Ascending aorta (tissue), 2 donors: ENCODE data around the gene CZIB. TPM values are rescaled to one million over a fixed set of nuclear protein-coding genes. Genes with fewer than 3 reads are reported as not detected.

Source experiments
- DNase-seq, 2 donors: peaks; one replicate each; pipeline ENCODE4 v3.0.0-alpha.2; 2019; ENCODE audit warnings: low spot score in 2 of 2
- H3K27ac ChIP-seq, 2 donors: fragments of 200-600 bp; sonication (generic); one replicate each; pipeline ENCODE4 v1.5.1; 2016 to 2017; ENCODE audit warnings: mild to moderate bottlenecking in 1 of 2
- H3K27me3 ChIP-seq: fragments of 200-600 bp; sonication (generic); one replicate; pipeline ENCODE4 v1.5.1; 2017
- H3K36me3 ChIP-seq, 2 donors: fragments of 200-600 bp; sonication (generic); one replicate each; pipeline ENCODE4 v1.5.1; 2016
- H3K4me1 ChIP-seq, 2 donors: fragments of 200-600 bp; sonication (generic); one replicate each; pipeline ENCODE4 v1.5.1; 2016 to 2017; ENCODE audit warnings: mild to moderate bottlenecking in 1 of 2
- H3K4me3 ChIP-seq, 2 donors: fragments of 200-600 bp; sonication (generic); one replicate each; pipeline ENCODE4 v1.5.1; 2016 to 2017; ENCODE audit warnings: mild to moderate bottlenecking in 1 of 2
- H3K9me3 ChIP-seq, 2 donors: fragments of 200-600 bp; sonication (generic); one replicate each; pipeline ENCODE4 v1.5.1; 2016
- intact Hi-C: fragments of 100-400 bp; cut with DNase I; formaldehyde crosslinking; loops from one replicate; pipeline ENCODE4 v1.15.1; 2023
- total RNA-seq: library from RNA; depleted of rRNA; stranded (reverse); fragments of >200 nt; gene quantifications from one replicate; pipeline ENCODE4 v1.1.0, GENCODE V29; 2016
- TF ChIP-seq, protein P1 (sequence below), 3 experiments: fragments of 200-600 bp in 2 of 3; fragments of 450-650 bp in 1 of 3; sonication (generic) in 2 of 3; IDR thresholded peaks; one replicate each; pipeline ENCODE4 v1.5.1; 2016 to 2019; ENCODE audit warnings: antibody characterized with exemption in 3 of 3, mild to moderate bottlenecking in 1 of 3, moderate library complexity in 1 of 3

CZIB gene
- 28.9 TPM for total RNA-seq

DNA sequence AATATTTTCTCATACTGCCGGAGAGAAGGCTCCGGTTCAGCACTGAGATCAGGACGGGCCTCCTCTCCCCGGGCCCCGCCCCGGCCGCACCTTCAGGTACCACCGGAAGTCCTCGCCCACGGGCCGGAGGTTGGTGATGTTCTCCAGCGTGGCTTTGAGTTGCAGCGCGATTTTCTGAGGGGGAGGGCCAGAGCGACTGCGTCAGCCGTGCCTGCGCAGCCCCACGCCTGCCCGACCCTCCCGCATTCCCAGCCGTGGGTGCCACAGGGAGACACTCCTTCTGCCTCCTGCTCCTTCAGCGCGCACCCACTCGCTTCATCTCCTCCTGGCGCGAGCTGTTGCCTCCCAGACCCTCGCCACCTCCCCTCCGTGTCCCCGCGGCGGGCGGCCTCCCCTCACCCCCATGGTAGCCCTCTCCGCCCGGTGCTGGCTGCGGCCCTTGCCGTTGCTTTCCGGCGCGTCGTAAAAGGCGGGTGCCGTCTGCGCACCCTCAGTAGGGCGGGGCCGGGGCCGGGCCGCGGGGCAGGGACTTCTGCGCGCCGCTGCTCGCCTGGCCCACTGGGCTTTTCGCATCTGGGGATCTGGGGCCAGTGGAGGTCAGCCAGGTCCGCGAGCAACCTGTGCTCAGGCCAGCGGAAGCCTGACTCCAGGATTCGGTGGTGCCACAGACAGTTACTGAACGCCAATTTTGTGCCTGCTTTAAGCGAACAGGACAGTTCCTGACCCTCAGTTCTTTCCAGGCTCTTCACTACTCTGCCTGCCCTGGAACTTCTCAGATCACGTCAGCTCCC, at the start of gene CZIB:
TSS of gene CZIB (minus strand) at position 464 of the 791 bp plus-strand sequence. CDS start at position 405, 59 bp downstream.
- Histone ChIP-seq H3K9me3 (no peaks in the 10 kb centered on the region), H3K36me3 (peaks cover 3 to 12% of the 10 kb centered on the region in 2 donors), H3K27me3 (no peaks in the 10 kb centered on the region), H3K27ac (peak within 1 kb of the TSS; percentile 91 to 98), H3K4me3 (peak within 1 kb of the TSS; percentile 72 to 88), H3K4me1 (peaks cover 3 to 12% of the 10 kb centered on the region in 2 donors)
- peak; percentile 65 to 96 for DNase-seq
- TF ChIP-seq, protein P1, sequence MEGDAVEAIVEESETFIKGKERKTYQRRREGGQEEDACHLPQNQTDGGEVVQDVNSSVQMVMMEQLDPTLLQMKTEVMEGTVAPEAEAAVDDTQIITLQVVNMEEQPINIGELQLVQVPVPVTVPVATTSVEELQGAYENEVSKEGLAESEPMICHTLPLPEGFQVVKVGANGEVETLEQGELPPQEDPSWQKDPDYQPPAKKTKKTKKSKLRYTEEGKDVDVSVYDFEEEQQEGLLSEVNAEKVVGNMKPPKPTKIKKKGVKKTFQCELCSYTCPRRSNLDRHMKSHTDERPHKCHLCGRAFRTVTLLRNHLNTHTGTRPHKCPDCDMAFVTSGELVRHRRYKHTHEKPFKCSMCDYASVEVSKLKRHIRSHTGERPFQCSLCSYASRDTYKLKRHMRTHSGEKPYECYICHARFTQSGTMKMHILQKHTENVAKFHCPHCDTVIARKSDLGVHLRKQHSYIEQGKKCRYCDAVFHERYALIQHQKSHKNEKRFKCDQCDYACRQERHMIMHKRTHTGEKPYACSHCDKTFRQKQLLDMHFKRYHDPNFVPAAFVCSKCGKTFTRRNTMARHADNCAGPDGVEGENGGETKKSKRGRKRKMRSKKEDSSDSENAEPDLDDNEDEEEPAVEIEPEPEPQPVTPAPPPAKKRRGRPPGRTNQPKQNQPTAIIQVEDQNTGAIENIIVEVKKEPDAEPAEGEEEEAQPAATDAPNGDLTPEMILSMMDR (IDR thresholded peaks at IDR 0.05): no peak
- intact Hi-C loops: loop anchor here (1.0 to 10.0 kb wide), 4 partner anchors 18 to 1544 kb away; partner anchors contain the start of genes CPT2, MAGOH and PARS2

DNA sequence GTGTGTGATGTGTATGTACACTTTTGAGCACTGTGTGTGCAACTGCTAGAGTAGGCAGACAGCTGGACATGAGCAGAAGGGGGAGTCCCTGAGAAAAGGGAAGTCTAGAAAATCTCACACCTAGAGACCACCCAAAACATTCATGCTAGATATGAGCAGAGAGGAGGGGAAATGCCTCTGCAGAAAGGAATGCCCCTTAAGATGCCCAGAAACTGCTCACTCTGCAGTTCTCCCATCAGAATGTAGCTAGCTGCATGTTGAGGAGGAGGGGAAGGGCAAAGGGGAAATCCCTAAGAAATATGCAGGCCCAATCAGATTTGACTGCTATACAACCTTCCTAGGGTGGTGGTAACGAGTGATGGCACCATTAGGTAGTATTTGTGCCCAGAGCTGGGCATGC, 49.7 kb upstream of the CZIB start:
- Histone ChIP-seq H3K27ac (no peak overlapping the region), H3K4me3 (no peak overlapping the region), H3K36me3 (peaks cover 4 to 6% of the 10 kb centered on the region in 2 donors), H3K9me3 (no peaks in the 10 kb centered on the region), H3K27me3 (no peaks in the 10 kb centered on the region), H3K4me1 (no peaks in the 10 kb centered on the region)
- peak in 1 of 2 donors; percentile 22 for DNase-seq
- TF ChIP-seq, protein P1 (IDR thresholded peaks at IDR 0.05): no peak
- intact Hi-C loops: no loop called here

DNA sequence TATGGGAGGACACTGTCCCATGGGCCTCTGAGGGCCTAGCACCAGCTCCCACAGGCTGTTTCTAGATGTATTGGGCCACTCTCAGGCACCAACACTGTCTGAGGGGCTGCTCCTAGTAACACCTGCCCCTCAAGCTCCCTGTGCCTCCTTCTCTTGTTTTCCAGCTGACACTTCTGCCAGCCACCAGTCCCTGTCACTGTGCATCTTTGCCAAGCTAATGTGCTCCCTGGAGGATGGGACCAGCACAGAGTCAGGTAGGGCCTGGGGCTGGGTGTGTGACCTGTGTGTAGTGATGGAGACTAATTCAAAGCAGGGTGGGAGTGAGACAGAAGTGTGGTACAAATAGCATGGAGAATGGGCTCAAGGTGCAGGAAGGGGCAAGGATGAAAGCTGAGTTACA, 47.3 kb upstream of the CZIB start:
- H3K36me3 ChIP-seq: peaks cover 11 to 13% of the 10 kb centered on the region in 2 donors
- no peak overlapping the region for H3K4me3 ChIP-seq
- H3K4me1 ChIP-seq: no peaks in the 10 kb centered on the region
- no peaks in the 10 kb centered on the region for H3K9me3 ChIP-seq
- DNase-seq: peak in 1 of 2 donors; percentile 55
- TF ChIP-seq, protein P1 (IDR thresholded peaks at IDR 0.05): no peak
- no peaks in the 10 kb centered on the region for H3K27me3 ChIP-seq
- H3K27ac ChIP-seq: no peak overlapping the region
- intact Hi-C loops: no loop called here

DNA sequence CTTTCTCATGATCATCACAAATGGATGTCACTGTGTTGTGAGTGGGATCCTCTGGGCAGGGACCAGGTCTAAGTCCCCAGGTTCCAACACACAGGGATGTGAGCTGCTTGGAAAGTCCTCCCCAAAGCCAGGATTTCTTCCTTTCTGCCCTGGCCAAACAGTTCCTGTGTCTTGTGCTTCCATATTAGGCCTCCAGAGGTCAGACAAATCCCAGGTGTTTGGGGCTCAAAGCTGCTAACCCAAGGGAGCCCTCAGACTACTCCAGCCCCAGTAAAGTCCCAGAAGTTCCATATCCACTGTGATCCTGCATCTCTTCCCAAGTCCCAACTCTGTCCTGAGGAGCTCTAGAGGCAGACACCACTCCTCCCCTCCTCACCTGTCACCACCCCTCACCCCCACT, 45.6 kb upstream of the CZIB start:
- peaks cover 23 to 27% of the 10 kb centered on the region in 2 donors for H3K36me3 ChIP-seq
- no peaks in the 10 kb centered on the region for H3K27me3 ChIP-seq
- no peaks in the 10 kb centered on the region for H3K4me1 ChIP-seq
- H3K27ac ChIP-seq: no peak overlapping the region
- TF ChIP-seq, protein P1 (IDR thresholded peaks at IDR 0.05): no peak
- intact Hi-C loops: no loop called here
- H3K4me3 ChIP-seq: no peak overlapping the region
- H3K9me3 ChIP-seq: no peaks in the 10 kb centered on the region
- peak in 1 of 2 donors; percentile 21 for DNase-seq

DNA sequence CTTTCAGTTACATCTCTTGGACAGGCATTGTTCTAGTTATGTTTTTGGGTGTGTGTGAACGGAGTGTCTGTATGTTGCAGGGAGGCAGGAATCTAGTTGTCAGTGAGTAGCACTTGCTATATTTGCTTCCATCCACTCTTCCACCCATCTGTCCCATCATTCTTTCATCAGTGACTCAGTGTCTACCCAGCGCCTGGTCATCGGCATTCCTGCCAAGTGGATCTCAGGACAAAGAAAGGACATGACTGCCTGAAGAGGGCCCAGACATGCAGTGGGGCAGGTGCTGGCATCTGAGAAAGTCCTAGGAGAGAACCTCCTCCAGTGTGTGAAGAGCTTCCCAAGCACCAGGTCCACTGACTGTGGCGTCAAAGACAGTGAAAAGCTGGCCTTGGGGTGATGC, 45.1 kb upstream of the CZIB start:
- H3K27me3 ChIP-seq: no peaks in the 10 kb centered on the region
- H3K4me3 ChIP-seq: no peak overlapping the region
- no peaks in the 10 kb centered on the region for H3K9me3 ChIP-seq
- TF ChIP-seq, protein P1 (IDR thresholded peaks at IDR 0.05): no peak
- H3K4me1 ChIP-seq: no peaks in the 10 kb centered on the region
- intact Hi-C loops: no loop called here
- H3K36me3 ChIP-seq: peaks cover 20 to 27% of the 10 kb centered on the region in 2 donors
- no peak overlapping the region for H3K27ac ChIP-seq
- DNase-seq: peak in 1 of 2 donors; percentile 27
